Left kidney (tissue), 2 donors: ENCODE measurements around the gene ZBTB4. TPM values are rescaled to one million over a fixed set of nuclear protein-coding genes. Genes with fewer than 3 reads are reported as not detected.
"Not testable (repeated sequence)": the region's sequence is repeated elsewhere in the genome, so short reads cannot be mapped to it uniquely, and the experiment has no call there.

Experiments
- DNase-seq: peaks from one replicate; pipeline ENCODE4 v3.0.0-alpha.2; 2013
- polyA plus RNA-seq: library from polyadenylated mRNA; unstranded; fragments of 120-200 nt; gene quantifications from one replicate; pipeline ENCODE4 v1.2.1, GENCODE V29; 2013; ENCODE audit not compliant: insufficient read length

ZBTB4 gene
- polyA plus RNA-seq, 1 donor = 39.3 TPM

- no peak for DNase-seq
These were observed 7.7 kb downstream of the ZBTB4 start for GRCh38 chr17:7471729-7472128.

- DNase-seq = not testable (repeated sequence)
These were observed 8.9 kb downstream of the ZBTB4 start for GRCh38 chr17:7470457-7470973.

GRCh38 chr17:7469843-7470242, 9.6 kb downstream of the ZBTB4 start:
- not testable (repeated sequence) for DNase-seq

GRCh38 chr17:7468804-7469389, 10.5 kb downstream of the ZBTB4 start:
- no peak for DNase-seq

- DNase-seq = no peak
These were observed 11.1 kb downstream of the ZBTB4 start for GRCh38 chr17:7468290-7468689.

GRCh38 chr17:7467498-7467897, 11.9 kb downstream of the ZBTB4 start:
- no peak for DNase-seq

GRCh38 chr17:7466639-7467341, 12.6 kb downstream of the ZBTB4 start:
- no peak for DNase-seq

- DNase-seq = no peak
These were observed 13.2 kb downstream of the ZBTB4 start for GRCh38 chr17:7466318-7466638.

GRCh38 chr17:7465597-7466275, 13.7 kb downstream of the ZBTB4 start:
- DNase-seq = no peak

GRCh38 chr17:7464081-7464480, 15.3 kb downstream of the ZBTB4 start:
- no peak for DNase-seq

GRCh38 chr17:7463372-7463846, 16.0 kb downstream of the ZBTB4 start:
- DNase-seq = no peak

- no peak for DNase-seq
These were observed 16.7 kb downstream of the ZBTB4 start for GRCh38 chr17:7462474-7463371.

GRCh38 chr17:7460850-7461660, 18.4 kb downstream of the ZBTB4 start:
- no peak for DNase-seq

GRCh38 chr17:7459961-7460545, 19.4 kb downstream of the ZBTB4 start:
- DNase-seq = no peak

- DNase-seq = no peak
These were observed 31.0 kb downstream of the ZBTB4 start for GRCh38 chr17:7448461-7448860.

GRCh38 chr17:7445619-7445968, 33.8 kb downstream of the ZBTB4 start:
- DNase-seq = no peak

GRCh38 chr17:7444682-7445618, 34.5 kb downstream of the ZBTB4 start, which contains the start of gene CHRNB1:
Gene CHRNB1, plus strand, starts transcription at chr17:7445061. Its CDS starts 67 bp downstream, at chr17:7445128.
- DNase-seq = no peak

GRCh38 chr17:7443499-7444485, 35.6 kb downstream of the ZBTB4 start:
- no peak for DNase-seq
